ENCODE measurements around the gene PPP2CA. TPM values are rescaled to one million over a fixed set of nuclear protein-coding genes. Genes with fewer than 3 reads are reported as not detected.
"Not testable (repeated sequence)": the region's sequence is repeated elsewhere in the genome, so short reads cannot be mapped to it uniquely, and the experiment has no call there.

Gene PPP2CA
- total and polyA plus RNA-seq, 2 of the 8 experiments (the other 6 are each of a cell fraction or from before 2014, with no cell fraction given), result 75.0 to 205 TPM

DNA sequence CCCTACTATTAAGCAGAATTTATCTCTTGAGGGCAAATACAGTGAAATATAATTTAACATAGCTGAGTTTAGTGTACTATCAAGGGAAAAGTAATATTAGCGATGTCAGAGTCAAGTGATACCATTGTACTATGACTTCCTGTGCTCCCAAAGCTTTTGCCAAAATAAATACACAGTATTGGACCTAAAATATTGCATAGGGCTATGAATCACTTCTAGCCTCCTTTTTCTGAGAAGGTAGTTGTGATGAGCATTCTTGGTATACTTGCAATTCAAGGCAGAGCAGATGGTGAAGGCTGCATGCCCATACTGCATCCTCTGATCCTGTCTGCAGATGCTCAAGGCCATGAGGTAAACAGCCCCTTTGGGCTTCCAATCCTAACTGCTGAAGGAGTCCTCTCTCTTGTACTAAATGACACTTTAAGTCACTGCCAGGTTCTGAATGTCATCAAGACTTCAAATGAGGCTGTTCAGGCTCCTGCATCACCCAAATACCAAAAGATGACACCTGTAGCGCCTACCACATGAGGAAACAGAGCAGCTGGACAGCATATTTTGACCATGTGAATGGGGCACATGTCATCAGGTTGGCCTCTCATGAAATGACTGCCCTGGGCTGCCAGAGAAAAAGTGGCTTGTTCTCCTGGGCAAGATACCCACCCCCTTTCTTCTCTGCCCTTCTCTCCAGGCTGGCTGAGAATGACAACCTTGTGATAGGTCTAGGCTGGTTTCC is 29.7 kb upstream of the PPP2CA start (continued):
- TF ChIP-seq TAF7 (optimal IDR thresholded peaks at IDR 0.05; ENCODE audit: borderline replicate concordance, low read depth, low read length), result no peak
- no peak for TF ChIP-seq SIX5 (IDR thresholded peaks at IDR 0.05; ENCODE audit: low read depth, low read length)
- no peak for TF ChIP-seq JUND (IDR thresholded peaks at IDR 0.05; ENCODE audit: low read length)
- no peak for TF ChIP-seq SP1 (IDR thresholded peaks at IDR 0.05; ENCODE audit: low read depth, low read length)
- TF ChIP-seq POLR2A (IDR thresholded peaks at IDR 0.05; ENCODE audit: control extremely low read depth in 1 of 2, low read depth in 2 of 2, low read length in 2 of 2), result no peak
- TF ChIP-seq PHF8 (conservative IDR thresholded peaks at IDR 0.05; ENCODE audit: low read depth, low read length), result no peak
- TF ChIP-seq POLR2AphosphoS5 (IDR thresholded peaks at IDR 0.05; ENCODE audit: low read depth, low read length), result no peak

- FAIRE-seq; H3K4ac ChIP-seq (replicated peaks; ENCODE audit: insufficient read length, low read depth, low read length); H3K79me1 ChIP-seq (ENCODE audit: low read depth, low read length); H3K23ac ChIP-seq (ENCODE audit: insufficient read length); H3K4me1 ChIP-seq (replicated peaks in 1 of 4; ENCODE audit: control insufficient read depth in 3 of 4, insufficient read depth in 4 of 4, low read length in 3 of 4); H4K5ac ChIP-seq (ENCODE audit: insufficient read length, low read depth, low read length); H3K27me3 ChIP-seq (replicated peaks in 1 of 4; ENCODE audit: control insufficient read depth in 3 of 4, extremely low read depth in 1 of 4, insufficient read depth in 3 of 4, low read length in 3 of 4); H2AK5ac ChIP-seq (ENCODE audit: low read depth, low read length); H4K8ac ChIP-seq (ENCODE audit: extremely low read depth, insufficient read depth, low read length); H4K91ac ChIP-seq (replicated peaks; ENCODE audit: insufficient read length, low read length); H3K23me2 ChIP-seq (ENCODE audit: low read depth, low read length); H3K79me2 ChIP-seq (ENCODE audit: control insufficient read depth in 1 of 2, insufficient read depth in 2 of 2, low read length in 2 of 2); H2BK120ac ChIP-seq (replicated peaks; ENCODE audit: low read depth, low read length); H3K27ac ChIP-seq (ENCODE audit: low read depth, low read length); H3K56ac ChIP-seq (replicated peaks; ENCODE audit: insufficient read length, low read depth, low read length); H2BK15ac ChIP-seq (ENCODE audit: low read length); H3K9me3 ChIP-seq (ENCODE audit: insufficient read depth in 2 of 2, low read depth in 1 of 2, low read length in 1 of 2); H3K4me2 ChIP-seq (ENCODE audit: insufficient read depth in 1 of 2, low read depth in 2 of 2, low read length in 2 of 2); H2BK12ac ChIP-seq (ENCODE audit: low read depth, low read length); H3K4me3 ChIP-seq (ENCODE audit: extremely low read depth in 1 of 4, insufficient read depth in 2 of 4, low read depth in 3 of 4, low read length in 4 of 4); H2BK5ac ChIP-seq (ENCODE audit: low read depth, low read length); H3K18ac ChIP-seq (ENCODE audit: extremely low read depth, low read length); H3K14ac ChIP-seq (ENCODE audit: insufficient read length); POLR2A ChIA-PET (ENCODE audit: partially characterized antibody); H3K36me3 ChIP-seq (ENCODE audit: control insufficient read depth in 2 of 4, insufficient read depth in 4 of 4, low read length in 3 of 4); H4K20me1 ChIP-seq (replicated peaks in 1 of 2; ENCODE audit: control insufficient read depth in 1 of 2, insufficient read depth in 2 of 2, low read length in 2 of 2); DNase-seq (ENCODE audit: low read depth in 1 of 2, low spot score in 2 of 2); H3K9ac ChIP-seq (replicated peaks in 1 of 4; ENCODE audit: extremely low read depth in 1 of 4, low read depth in 3 of 4, low read length in 3 of 4); H2AFZ ChIP-seq (ENCODE audit: low read length); H2BK20ac ChIP-seq (ENCODE audit: low read length): not testable (repeated sequence)
- CTCF ChIA-PET (ENCODE audit: partially characterized antibody), result interaction anchor here (0.7 to 1.8 kb wide), 5 partner anchors 17 to 108 kb away, joined by 3 to 6 read pairs (median 4); no protein-coding TSS in a partner anchor
- 92% methylated on average over 8 of the region's 8 CpGs; no CpG with 5 or more reads in 1 of the 2 experiments for WGBS, 2 experiments (ENCODE audit: extremely low coverage in 1 of 2, insufficient coverage in 1 of 2, insufficient read length in 1 of 2, insufficient replicate concordance in 2 of 2, low coverage in 1 of 2, low lambda C conversion rate in 2 of 2, missing lambda C conversion rate in 1 of 2)
These were observed 27.7 kb upstream of the PPP2CA start for GRCh38 chr5:134253368-134254153.
